ENCODE data around the gene SYT4.
"Not testable (repeated sequence)": the region's sequence is repeated elsewhere in the genome, so short reads cannot be mapped to it uniquely, and the experiment has no call there.

Gene SYT4, protein sequence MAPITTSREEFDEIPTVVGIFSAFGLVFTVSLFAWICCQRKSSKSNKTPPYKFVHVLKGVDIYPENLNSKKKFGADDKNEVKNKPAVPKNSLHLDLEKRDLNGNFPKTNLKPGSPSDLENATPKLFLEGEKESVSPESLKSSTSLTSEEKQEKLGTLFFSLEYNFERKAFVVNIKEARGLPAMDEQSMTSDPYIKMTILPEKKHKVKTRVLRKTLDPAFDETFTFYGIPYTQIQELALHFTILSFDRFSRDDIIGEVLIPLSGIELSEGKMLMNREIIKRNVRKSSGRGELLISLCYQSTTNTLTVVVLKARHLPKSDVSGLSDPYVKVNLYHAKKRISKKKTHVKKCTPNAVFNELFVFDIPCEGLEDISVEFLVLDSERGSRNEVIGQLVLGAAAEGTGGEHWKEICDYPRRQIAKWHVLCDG

DNA sequence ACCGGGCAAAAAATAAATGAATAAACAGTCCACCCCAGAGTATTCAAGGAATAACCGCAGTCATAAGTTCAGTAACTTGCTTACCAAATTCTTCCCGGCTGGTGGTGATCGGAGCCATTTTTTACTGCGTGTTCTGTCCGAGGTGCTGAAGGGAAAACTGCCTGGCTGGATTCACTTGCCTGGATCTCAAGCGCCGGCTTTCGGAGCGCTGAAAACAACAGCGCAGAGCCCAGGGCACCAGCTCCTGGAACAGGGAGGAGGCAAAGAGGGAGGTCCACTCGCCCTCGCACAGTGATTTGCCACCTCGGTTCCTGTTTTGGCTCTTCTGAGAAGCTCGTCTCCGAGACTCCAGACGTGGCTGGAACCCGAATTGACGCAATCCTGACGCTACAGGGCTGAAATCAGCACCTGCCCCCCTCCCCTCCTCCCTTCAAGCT, at the start of gene SYT4:
TSS of gene SYT4 (minus strand) at position 327 of the 437 bp plus-strand sequence. CDS start at position 118, 209 bp downstream.
- no peak for DNase-seq (ENCODE audit: low read depth in 2 of 3, low spot score in 2 of 3)

DNA sequence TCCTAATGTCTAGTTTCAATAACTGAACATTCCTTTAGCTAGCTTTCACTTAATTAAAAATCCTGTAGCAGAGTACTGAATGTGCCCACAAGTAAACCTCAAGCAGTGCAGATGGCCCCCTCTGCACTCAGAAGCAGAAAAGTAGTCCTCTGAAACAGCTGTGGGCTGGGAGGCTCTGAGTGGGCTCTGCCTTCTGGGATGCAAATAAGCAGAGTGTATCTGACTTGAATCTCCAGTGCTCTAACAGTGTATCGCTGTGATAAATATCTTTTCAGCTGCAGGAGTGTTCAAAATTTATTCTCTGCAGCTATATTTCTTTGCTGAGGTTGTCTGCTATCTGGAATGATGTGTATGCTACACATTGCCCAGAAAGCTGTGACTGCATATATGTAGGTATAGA, 44.8 kb upstream of the SYT4 start:
- DNase-seq (ENCODE audit: low read depth in 2 of 3, low spot score in 2 of 3) = no peak

DNA sequence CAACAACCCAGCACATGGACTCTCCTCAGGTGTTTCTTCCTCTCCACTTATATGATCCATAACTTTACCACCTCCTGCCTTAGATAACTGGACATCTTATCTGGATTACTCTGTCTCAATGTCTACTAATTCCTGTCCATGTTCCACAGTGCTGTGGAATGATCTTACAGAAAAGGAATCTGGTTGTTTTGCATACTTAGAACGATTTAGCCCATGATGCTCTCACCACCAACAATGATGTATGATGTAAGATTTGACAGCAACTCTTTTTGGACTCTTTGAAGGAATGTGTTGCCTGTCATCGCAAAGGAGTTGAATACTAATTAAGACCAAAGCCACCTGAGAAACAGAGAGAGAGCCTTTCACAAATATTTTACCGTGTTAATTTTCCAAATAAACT, 37.7 kb upstream of the SYT4 start:
- no peak for DNase-seq (ENCODE audit: low read depth in 2 of 3, low spot score in 2 of 3)

DNA sequence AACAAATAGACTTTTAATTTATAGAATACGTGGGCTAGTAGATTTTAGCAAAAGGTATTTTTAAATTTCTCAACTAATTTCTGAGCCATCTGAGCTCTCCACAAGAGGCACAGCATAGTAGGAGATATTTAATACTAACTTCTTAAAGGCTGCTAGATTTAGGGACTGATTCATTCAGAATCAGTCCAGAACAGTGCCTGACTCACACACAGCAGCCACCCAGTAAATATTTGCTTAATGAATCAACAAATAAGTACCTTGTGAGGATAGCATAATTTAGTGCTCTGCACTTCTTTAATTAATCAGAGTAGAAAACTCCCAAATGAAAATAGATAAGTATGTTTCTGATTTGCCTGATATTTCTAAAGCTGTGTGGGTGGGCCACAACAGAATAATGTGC, 35.6 kb upstream of the SYT4 start:
- DNase-seq (ENCODE audit: low read depth in 2 of 3, low spot score in 2 of 3) = no peak

DNA sequence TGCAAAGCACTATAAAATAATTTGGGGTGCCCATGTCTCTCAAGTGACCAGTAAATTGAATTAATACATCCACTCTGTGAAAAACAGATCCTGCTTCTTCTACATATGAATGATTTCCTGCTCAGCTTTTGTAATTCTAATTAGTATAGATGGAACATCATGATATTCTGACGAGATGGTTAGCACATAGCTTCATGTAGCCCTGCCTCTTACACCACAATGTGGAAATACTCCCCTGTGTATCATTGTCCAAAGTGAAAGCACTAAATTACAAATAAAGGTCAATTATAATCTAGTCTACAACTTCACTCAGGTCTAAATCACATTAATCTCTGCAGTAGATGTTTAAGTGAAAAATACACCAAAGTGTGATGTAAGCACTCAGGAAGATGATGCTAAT, 32.9 kb upstream of the SYT4 start:
- DNase-seq (ENCODE audit: low read depth in 2 of 3, low spot score in 2 of 3) = no peak

DNA sequence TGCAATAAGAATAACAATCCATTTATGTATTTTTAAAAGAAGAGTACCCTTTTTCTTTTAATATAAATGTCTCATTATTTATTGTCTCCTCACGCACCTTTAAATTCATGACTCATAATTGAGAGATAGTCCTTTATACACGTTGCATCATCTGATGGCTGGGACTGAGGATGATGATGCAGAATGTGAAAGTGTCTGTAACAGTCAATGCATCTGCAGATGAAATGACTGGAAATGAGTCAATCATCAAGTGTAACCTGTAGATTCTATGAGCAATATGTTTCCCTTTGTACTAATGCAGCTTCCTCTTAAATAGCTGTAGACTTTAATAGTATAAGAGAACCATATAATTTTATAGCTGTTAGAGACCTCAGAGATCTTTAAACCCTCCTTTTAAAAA, 26.1 kb upstream of the SYT4 start:
- DNase-seq (ENCODE audit: low read depth in 2 of 3, low spot score in 2 of 3) = no peak

DNA sequence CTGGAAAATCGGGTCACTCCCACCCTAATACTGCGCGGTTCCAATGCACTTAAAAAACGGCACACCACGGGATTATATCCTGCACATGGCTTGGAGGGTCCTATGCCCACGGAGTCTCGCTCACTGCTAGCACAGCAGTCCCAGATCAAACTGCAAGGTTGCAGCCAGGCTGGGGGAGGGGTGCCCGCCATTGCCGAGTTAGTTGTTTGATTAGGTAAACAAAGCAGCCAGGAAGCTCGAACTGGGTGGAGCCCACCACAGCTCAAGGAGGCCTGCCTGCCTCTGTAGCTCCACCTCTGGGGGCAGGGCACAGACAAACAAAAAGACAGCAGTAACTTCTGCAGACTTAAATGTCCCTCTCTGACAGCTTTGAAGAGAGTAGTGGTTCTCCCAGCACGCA, 8.9 kb upstream of the SYT4 start:
- not testable (repeated sequence) for DNase-seq (ENCODE audit: low read depth in 2 of 3, low spot score in 2 of 3)

DNA sequence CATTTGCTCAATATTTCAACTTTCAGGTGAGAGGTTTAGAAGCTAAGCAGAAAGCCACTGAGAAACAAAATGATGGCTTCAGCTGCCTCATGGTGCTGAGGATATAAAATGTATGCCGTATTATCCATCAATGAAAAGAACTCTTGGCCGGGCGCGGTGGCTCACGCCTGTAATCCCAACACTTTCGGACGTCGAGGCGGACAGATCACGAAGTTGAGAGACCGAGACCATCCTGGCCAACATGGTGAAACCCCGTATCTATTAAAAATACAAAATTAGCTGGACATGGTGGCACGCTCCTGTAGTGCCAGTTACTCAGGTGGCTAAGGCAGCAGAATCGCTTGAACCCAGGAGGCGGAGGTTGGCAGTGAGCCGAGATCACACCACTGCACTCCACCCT, 6.0 kb upstream of the SYT4 start:
- no peak for DNase-seq (ENCODE audit: low read depth in 2 of 3, low spot score in 2 of 3)

DNA sequence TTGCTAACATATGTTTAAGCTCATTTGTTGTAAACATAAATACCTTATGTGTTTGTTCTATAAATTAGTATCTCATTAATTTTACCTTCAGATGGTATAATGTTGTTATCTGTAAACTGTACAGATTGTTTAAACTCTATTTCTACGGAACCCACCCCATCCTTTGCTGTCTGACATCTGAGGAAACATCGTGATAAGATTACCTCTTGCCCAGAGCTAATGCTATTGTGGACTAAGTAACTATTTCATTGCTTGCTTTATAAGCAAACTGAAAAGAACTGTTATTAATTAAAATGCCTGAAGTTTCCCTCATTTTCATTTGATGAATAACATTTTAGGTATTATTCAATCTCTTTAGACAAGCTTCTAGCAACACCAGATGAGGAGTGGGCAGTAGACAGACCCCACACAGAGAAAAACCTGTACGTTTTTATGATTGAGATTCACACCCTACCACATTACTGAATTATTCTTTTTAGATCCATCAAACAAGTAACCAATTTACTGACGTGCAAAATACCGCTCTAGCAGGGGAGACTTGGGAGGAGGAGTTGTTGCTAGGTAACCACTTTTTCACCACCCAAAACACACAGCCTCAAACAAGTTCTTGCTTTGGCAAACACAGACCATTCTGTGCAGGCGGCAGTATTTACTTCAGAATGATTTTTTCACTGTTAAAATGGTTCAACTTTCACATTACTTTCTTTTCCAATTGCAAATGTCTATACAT, 1.9 kb upstream of the SYT4 start:
- no peak for DNase-seq (ENCODE audit: low read depth in 2 of 3, low spot score in 2 of 3)

DNA sequence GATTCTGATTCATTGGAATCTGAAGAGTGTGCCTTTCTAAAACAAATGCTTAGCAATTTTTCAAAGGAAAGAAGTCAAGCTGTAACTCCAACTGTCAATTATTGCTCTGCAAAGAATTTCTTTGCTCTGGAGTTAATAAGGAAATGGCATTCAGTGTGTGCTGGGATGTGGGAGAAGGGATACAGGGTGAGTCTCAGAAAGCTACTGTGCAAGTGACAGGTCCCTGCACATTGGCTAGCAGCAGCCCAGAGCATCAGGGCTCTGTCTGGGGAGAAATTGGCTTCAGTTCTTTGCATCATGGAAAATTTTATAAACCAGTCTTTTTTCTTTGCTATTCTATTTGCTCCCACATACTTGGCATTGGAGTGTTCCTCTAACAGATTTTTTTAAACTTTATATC, 1.1 kb upstream of the SYT4 start:
- DNase-seq (ENCODE audit: low read depth in 2 of 3, low spot score in 2 of 3) = no peak

DNA sequence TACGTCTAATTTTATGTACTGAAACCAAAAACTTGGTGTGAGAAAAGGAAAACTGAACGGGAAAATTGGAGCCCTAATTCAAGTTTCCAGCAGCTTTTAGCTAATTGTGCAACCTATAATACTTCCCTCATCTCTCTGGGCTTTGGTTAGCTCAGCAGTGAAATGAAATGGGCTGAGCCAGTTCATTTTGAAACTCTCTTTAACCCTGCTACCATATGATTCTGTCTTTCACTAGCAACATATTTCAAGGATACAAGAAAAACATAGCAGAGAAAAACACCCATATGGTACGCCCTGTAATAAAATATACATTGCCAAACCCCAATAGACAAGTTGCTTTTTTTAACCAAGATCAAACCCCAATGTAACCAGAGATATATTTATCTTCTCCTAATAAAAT, 799 bp downstream of the SYT4 start:
- DNase-seq (ENCODE audit: low read depth in 2 of 3, low spot score in 2 of 3) = no peak

DNA sequence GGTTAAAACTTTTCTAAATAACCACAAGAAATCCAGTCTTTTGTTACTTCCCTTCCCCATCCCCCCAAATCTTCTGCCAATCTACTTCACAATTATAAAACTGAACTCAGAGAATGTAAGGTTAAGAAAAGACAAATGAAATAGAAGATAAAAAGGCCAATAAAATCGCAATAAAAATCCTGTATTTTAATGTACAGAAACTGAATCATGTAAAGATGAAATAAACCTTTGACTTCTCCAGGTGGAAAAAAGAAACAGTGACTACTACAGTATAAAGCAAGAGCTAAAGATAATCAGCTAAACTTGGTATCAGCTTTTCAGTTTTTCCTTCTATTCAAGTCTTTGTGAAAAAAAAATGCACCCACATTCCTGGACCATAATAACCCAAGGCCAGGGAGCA, 1.7 kb downstream of the SYT4 start:
- no peak for DNase-seq (ENCODE audit: low read depth in 2 of 3, low spot score in 2 of 3)

DNA sequence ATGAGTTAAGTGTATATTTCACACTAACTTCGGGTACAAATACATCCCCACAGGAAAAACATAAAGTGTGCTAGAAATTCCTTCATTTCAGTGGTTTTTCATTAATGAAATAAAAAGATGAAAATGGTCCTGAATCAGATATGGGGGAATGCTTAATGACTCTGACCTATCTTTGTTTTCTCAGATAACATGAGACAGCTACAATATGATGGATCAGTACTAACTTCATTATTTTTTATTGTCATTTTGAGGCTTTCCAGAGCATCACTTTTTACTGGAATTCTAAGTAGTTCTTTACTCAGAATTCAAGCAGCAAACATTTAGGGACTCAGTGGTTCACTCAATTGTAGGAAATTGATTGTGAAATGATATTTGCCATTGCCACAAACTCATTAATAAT, 2.8 kb downstream of the SYT4 start:
- DNase-seq (ENCODE audit: low read depth in 2 of 3, low spot score in 2 of 3) = no peak

DNA sequence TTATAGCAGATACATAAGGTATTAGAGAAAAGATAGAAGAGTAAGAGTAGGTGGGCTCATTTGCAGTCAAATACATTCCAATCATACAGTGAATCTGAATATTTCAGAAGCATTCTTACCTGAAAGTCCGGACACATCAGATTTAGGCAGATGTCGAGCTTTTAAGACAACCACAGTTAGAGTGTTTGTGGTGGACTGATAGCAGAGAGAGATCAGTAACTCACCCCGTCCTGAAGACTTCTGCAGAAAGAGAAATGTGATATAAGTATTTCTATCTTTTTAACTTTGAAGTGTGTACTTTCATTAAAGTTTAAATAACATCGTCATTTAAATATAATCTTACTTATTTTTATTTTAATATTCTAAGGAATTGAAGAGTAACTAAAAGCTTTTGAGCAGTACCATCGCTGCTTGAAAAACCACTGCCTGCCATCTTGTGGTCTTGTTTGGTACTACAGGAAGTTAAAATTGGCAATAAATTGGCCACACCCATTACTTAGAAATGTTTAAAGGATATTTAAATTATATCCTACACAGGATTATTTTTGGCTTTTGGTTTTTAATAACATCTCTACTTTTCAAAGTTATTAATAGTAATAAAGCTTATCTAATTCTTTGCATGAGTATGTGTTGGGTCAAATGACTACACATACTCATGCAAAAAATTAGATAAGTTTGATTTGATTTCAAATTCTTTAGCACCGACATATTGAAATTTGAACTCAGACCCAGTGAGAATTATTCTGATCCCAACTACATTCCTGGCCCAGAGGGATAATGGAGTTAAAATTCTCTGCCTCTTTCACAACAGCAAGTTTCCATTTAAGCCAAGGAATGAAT, 5.5 kb downstream of the SYT4 start:
- DNase-seq (ENCODE audit: low read depth in 2 of 3, low spot score in 2 of 3) = no peak

DNA sequence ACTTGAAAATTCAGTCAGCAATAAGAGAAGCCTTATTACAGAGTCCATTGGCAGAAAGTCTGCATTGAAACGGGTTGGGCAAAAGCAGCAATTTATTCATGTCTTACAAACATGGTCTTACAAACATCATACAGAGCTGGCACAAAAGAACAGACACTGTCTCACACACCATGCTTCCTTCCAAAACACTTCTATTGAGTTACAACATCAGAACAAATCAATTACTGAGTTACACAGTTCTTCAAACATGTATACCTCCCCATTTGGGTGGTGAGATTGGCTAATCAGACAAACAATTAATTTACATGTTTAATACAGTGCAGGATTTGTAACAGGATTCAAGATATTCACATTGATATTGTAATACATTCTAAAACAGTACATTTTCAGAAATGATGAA, 9.5 kb downstream of the SYT4 start:
- DNase-seq (ENCODE audit: low read depth in 2 of 3, low spot score in 2 of 3) = no peak

DNA sequence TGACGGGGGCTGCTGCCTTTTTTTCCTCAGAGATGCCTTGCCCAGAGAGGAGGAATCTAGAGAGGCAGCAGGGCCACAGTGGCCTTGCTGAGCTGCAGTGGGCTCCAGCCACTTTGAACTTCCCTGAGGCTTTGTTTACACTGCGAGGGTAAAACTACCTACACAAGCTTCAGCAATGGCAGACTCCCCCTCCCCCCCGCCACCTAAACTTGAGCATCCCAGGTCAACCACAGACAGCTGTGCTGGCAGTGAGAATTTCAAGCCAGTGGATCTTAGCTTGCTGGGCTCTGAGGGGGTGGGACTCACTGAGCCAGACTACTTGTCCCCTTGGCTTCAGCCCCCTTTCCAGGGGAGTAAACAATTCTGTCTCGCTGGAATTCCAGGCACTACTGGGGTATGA, 11.8 kb downstream of the SYT4 start:
- DNase-seq (ENCODE audit: low read depth in 2 of 3, low spot score in 2 of 3) = no peak

DNA sequence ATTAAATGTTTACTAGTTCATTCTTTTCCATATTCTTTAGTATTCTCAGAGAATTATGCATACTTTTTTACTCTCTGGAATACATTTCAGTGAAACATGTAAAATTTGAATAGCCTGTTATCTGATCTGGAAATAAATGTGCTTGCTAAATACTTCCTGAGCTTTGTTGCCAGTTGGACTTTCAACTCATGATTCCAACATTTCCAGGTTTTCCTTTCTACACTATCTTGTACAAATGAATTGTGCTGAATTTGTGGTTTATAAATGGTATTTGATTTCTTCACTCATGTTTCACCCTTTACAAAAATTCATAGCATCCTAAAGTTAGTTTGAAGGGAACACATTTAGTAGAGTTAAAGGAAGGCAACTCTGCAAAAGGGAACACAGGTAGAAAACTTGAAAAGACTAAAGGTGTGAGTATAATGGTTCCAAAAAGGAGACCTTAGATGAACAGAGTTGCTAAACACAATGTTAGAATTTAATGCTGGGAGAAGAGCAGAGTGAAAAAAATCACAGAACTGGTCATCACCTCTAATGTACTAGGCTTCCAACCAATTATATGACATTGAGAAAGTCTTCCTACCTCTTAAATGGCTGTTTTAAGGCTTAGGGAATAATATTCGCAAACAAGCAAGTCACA, 28.6 kb downstream of the SYT4 start:
- no peak for DNase-seq (ENCODE audit: low read depth in 2 of 3, low spot score in 2 of 3)

DNA sequence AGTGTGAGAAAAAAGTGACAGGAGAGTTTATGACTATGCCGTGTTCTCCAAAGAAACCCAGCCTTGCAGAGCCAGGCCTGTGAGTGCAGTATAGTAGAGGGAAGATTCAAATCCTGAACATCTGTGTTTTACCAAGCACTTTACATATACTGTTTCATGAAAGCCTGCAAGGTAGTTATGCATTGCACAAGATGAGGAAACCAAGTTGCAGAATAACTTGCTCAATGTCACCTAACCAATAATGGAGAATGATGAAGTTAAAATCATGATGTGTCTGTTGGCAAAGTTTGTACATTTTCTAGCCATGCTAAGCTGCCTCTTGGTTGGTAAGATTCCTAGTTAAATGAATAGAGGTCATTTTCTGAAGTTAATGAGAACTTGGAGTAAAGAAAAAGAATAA, 29.3 kb downstream of the SYT4 start:
- no peak for DNase-seq (ENCODE audit: low read depth in 2 of 3, low spot score in 2 of 3)

DNA sequence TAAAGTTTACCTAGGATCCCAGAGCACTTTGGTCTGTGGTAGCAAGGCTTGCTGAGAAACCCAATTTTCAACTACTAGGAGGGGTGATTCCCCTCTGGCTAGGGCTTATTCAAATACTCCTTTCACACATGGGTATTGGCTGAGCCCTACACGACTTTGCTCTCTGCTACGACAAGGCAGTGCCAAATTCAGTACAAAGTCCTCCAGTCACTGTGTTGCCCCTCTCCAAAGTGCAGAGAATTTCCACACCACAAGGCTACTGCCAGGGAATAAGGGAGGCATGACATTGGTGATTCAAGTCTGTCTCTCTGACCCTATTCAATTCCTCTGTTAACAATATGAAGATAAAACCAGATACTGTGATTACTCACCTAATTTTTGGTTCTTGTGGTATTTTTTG, 38.9 kb downstream of the SYT4 start:
- DNase-seq (ENCODE audit: low read depth in 2 of 3, low spot score in 2 of 3) = no peak

DNA sequence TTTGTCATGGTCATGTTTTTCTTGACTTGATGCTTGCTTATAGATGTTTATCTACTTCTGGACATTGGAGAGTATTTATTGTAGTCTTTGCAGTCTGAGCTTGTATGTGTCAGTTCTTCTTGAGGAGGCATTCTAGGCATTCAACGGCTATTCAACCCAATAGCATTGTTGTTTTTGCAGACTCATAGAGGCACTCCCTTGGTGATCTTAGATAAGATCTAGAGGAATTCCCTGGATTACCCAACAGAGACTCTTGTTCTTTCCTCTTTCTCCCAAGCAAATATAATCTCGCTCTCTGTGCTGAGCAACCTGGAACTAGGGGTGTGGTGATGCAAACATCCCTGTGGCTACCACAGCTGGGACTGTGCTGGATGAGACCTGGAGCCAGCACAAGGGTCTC, 40.4 kb downstream of the SYT4 start:
- DNase-seq (ENCODE audit: low read depth in 2 of 3, low spot score in 2 of 3) = no peak

DNA sequence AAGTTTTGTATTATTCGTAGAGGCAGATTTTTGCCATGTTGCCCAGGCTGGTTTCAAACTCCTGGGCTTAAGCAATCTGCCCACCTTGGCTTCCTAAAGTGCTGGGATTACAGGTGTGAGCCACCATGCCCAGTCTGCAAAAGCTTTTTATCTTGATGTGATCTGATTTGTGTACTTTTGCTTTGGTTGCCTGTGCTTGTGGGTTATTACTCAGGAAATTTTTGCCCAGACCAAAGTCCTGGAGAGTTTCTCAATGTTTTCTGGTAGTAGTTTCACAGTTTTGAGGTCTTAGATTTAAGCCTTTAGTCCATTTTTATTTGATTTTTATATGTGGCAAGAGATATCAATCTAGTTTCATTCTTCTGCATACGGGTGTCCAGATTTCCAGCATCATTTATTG, 42.4 kb downstream of the SYT4 start:
- DNase-seq (ENCODE audit: low read depth in 2 of 3, low spot score in 2 of 3) = no peak
